GM12878 (cell line): ENCODE data around the gene PTP4A1. TPM values are rescaled to one million over a fixed set of nuclear protein-coding genes. Genes with fewer than 3 reads are reported as not detected.

Source experiments
- CEBPB ChIP-seq, 2 experiments: fragments of 150-350 bp in 1 of 2; IDR thresholded peaks; 2 replicates each; pipeline ENCODE4 v1.6.1; 2012 to 2014; ENCODE audit warnings: low read depth in 2 of 2, low read length in 2 of 2, borderline replicate concordance in 1 of 2, inconsistent platforms in 1 of 2
- ETV6 ChIP-seq, 2 experiments: fragments of 450-650 bp in 1 of 2; IDR thresholded peaks in 1 of 2; conservative IDR thresholded peaks in 1 of 2; 2 replicates each; pipeline ENCODE4 v1.6.1; 2014; ENCODE audit warnings: antibody characterized with exemption in 1 of 2, borderline replicate concordance in 1 of 2, low read depth in 1 of 2, mild to moderate bottlenecking in 1 of 2, moderate library complexity in 1 of 2
- GATAD2B ChIP-seq: fragments of 450-650 bp; conservative IDR thresholded peaks from 2 replicates; pipeline ENCODE4 v1.6.1; 2017; ENCODE audit warnings: low read depth, mild to moderate bottlenecking, moderate library complexity
- HDAC6 ChIP-seq: fragments of 200-600 bp; sonication (generic); IDR thresholded peaks from one replicate; pipeline ENCODE4 v1.8.0; 2017; ENCODE audit warnings: antibody characterized with exemption; ENCODE audit not compliant: unreplicated experiment
- HDGF ChIP-seq: fragments of 450-650 bp; IDR thresholded peaks from 2 replicates; pipeline ENCODE4 v1.6.1; 2016; ENCODE audit warnings: antibody characterized with exemption
- IRF5 ChIP-seq: fragments of 450-650 bp; IDR thresholded peaks from 2 replicates; pipeline ENCODE4 v1.6.1; 2017; ENCODE audit warnings: borderline replicate concordance
- MEF2A ChIP-seq: IDR thresholded peaks from 2 replicates; pipeline ENCODE4 v1.6.1; 2011; ENCODE audit warnings: low read depth, mild to moderate bottlenecking, low read length, moderate library complexity; ENCODE audit not compliant: insufficient read depth
- MLLT1 ChIP-seq: fragments of 450-650 bp; IDR thresholded peaks from 2 replicates; pipeline ENCODE4 v1.6.1; 2016; ENCODE audit warnings: mild to moderate bottlenecking
- MTA2 ChIP-seq: fragments of 450-650 bp; IDR thresholded peaks from 2 replicates; pipeline ENCODE4 v1.6.1; 2016; ENCODE audit warnings: low read depth, mild to moderate bottlenecking, moderate library complexity
- NR2C1 ChIP-seq: fragments of 450-650 bp; IDR thresholded peaks from 2 replicates; pipeline ENCODE4 v1.6.1; 2017; ENCODE audit warnings: antibody characterized with exemption, mild to moderate bottlenecking, moderate library complexity
- PBX3 ChIP-seq: IDR thresholded peaks from 2 replicates; pipeline ENCODE4 v1.6.1; 2011; ENCODE audit warnings: mild to moderate bottlenecking, low read depth, low read length, moderate library complexity; ENCODE audit not compliant: insufficient replicate concordance
- RB1 ChIP-seq: fragments of 450-650 bp; formaldehyde crosslinking; IDR thresholded peaks from 2 replicates; pipeline ENCODE4 v1.6.1; 2017; ENCODE audit warnings: mild to moderate bottlenecking, borderline replicate concordance
- RBBP5 ChIP-seq: fragments of 200-600 bp; sonication (generic); conservative IDR thresholded peaks from 2 replicates; pipeline ENCODE4 v1.6.1; 2016
- RFX5 ChIP-seq: IDR thresholded peaks from 2 replicates; pipeline ENCODE4 v1.6.1; 2011; ENCODE audit warnings: low read depth, low read length, improper control_type of control experiment
- SMAD5 ChIP-seq: IDR thresholded peaks from 2 replicates; pipeline ENCODE4 v1.6.1; 2016; ENCODE audit warnings: antibody characterized with exemption, low read depth
- SP1 ChIP-seq: IDR thresholded peaks from one replicate; pipeline ENCODE4 v1.6.1; 2011; ENCODE audit warnings: low read depth, low read length
- TBL1XR1 ChIP-seq: IDR thresholded peaks from 2 replicates; pipeline ENCODE4 v1.6.1; 2012; ENCODE audit warnings: low read depth, low read length, improper control_type of control experiment
- ZBTB40 ChIP-seq: fragments of 450-650 bp; IDR thresholded peaks from 2 replicates; pipeline ENCODE4 v1.6.1; 2016; ENCODE audit warnings: mild to moderate bottlenecking, moderate library complexity, borderline replicate concordance
- polyA plus RNA-seq, 11 experiments: library from polyadenylated mRNA; depleted of rRNA in 4 of 11; unstranded in 6 of 11; stranded (reverse) in 5 of 11; fragments of >200 nt; fragmentation: Nextera tagmentation in 4 of 11; fragmentation: Illumina TruSeq in 1 of 11; extraction: Ambion mirVana in 4 of 11; extraction: Trizol in 1 of 11; gene quantifications; 1 replicate in 1 of 11; 2 replicates in 10 of 11; pipeline versions ENCODE4 v1.2.1 to v1.2.3, GENCODE V29; 2011 to 2016; ENCODE audit warnings: inconsistent platforms in 2 of 11, missing spikeins in 2 of 11, low read depth in 1 of 11
- total RNA-seq, 4 experiments: library from RNA; depleted of rRNA in 3 of 4; stranded (reverse); fragments of >200 nt in 3 of 4; fragmentation: Illumina TruSeq in 1 of 4; extraction: Trizol in 1 of 4; gene quantifications; 2 replicates each; pipeline versions ENCODE4 v1.2.1 to v1.2.3, GENCODE V29; 2013 to 2021
- TF ChIP-seq, protein P1 (sequence below): fragments of 450-650 bp; IDR thresholded peaks from 2 replicates; pipeline ENCODE4 v1.6.1; 2017; ENCODE audit warnings: mild to moderate bottlenecking

Gene PTP4A1
- total and polyA plus RNA-seq, 10 of the 15 experiments (the other 5 are each of a cell fraction or from before 2014, with no cell fraction given) = 8.5 to 190 (median 46.4) TPM; not detected in 2

DNA sequence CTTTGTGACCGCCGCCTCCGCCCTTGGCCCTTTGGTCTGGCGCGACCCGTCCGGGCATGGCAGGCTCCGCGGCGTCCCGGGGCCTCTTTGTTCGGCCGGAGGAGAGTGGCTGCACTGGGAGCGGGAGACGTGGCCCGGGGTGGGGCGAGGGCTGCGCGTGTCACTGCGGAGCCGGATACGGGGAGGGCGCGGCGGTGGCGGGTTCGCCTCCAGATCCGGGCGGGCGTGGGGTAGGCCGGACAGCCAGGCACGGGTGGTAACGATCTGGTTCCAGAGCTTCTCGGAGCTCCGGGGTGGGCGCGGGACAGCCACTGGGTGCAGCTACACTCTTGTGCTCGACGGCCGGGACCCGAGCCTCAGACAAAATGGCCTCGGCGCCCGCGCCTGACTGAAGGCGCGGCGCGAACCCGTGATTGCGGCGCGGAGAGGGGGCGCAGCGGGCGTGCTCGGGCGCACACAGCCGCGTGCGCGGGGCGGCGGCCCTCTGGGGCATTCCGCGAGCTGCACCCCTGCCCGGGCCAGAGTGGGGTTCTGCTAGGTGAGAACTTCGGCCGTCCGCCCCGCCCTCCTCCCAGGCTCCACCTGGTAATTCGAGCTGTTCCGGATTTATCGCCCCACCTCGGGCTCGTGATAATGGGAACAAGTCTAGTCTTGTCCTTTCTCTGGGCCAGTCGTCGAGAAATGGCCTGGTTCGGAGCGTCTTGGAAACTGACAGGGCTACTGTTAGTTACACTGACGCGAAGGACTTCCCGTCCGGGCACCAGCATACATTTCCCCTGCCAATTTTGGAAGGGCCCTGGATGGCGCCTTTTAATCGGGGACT is 1.0 kb downstream of the PTP4A1 start (continued):
- TF ChIP-seq, protein P1, sequence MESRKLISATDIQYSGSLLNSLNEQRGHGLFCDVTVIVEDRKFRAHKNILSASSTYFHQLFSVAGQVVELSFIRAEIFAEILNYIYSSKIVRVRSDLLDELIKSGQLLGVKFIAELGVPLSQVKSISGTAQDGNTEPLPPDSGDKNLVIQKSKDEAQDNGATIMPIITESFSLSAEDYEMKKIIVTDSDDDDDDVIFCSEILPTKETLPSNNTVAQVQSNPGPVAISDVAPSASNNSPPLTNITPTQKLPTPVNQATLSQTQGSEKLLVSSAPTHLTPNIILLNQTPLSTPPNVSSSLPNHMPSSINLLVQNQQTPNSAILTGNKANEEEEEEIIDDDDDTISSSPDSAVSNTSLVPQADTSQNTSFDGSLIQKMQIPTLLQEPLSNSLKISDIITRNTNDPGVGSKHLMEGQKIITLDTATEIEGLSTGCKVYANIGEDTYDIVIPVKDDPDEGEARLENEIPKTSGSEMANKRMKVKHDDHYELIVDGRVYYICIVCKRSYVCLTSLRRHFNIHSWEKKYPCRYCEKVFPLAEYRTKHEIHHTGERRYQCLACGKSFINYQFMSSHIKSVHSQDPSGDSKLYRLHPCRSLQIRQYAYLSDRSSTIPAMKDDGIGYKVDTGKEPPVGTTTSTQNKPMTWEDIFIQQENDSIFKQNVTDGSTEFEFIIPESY = no peak
- TF ChIP-seq HDAC6 (peak; percentile 53), PBX3 (no peak), SMAD5 (0 out of 2 replicates have a peak, but pooled peaks have one; percentile 44), ZBTB40 (no peak), MTA2 (peak; percentile 61; the same call in 1 of the 2 replicates), GATAD2B (peak; percentile 85; the same call in 1 of the 2 replicates), RFX5 (peak; percentile 10; the same call in 1 of the 2 replicates), MLLT1 (peak; percentile 15; the same call in 1 of the 2 replicates), RB1 (0 out of 2 replicates have a peak, but pooled peaks have one; percentile 40), SP1 (no peak), ETV6 (conservative IDR thresholded peaks at IDR 0.05 in 1 of 2, IDR thresholded peaks at IDR 0.05 in 1 of 2; ENCODE audit: borderline replicate concordance in 1 of 2, low read depth in 1 of 2) (peak in 1 of 2 experiments; percentile 22; a peak in 1 of 4 replicates), TBL1XR1 (no peak), CEBPB (IDR thresholded peaks at IDR 0.05; ENCODE audit: borderline replicate concordance in 1 of 2, low read depth in 2 of 2, low read length in 2 of 2) (no peak), MEF2A (no peak), RBBP5 (no peak), IRF5 (no peak), NR2C1 (peak; percentile 28; the same call in 1 of the 2 replicates), HDGF (no peak)
